Measurements from ENCODE around the gene PPP3R2. TPM values are rescaled to one million over a fixed set of nuclear protein-coding genes. Genes with fewer than 3 reads are reported as not detected.

The PPP3R2 gene
- total and polyA plus RNA-seq, 10 of the 15 experiments (the other 5 are each of a cell fraction or from before 2014, with no cell fraction given) = not detected

GRCh38 chr9:101561740-101562139 is 33.0 kb downstream of the PPP3R2 start:
- DNase-seq (ENCODE audit: low read depth, low spot score) (no peak), ATAC-seq (no peak), FAIRE-seq (no peak)
- in situ Hi-C loops (cut with MboI) (no loop called here), intact Hi-C loops (cut with micrococcal nuclease; ENCODE audit: unreplicated experiment) (no loop called here)
- Histone ChIP-seq H3K27me3 (replicated peaks in 1 of 2; ENCODE audit: control insufficient read depth in 2 of 2, insufficient read depth in 2 of 2, low read length in 1 of 2) (no peaks in the 10 kb centered on the region), H3K9me3 (replicated peaks; ENCODE audit: control insufficient read depth, insufficient read depth, low read length) (no peaks in the 10 kb centered on the region; the same call in 2 of the 3 replicates), H3K27ac (ENCODE audit: control insufficient read depth, insufficient read depth) (no peak overlapping the region), H3K4me3 (no peak overlapping the region), H2AFZ (ENCODE audit: control insufficient read depth, low read depth, low read length) (no peak overlapping the region), H3K4me2 (ENCODE audit: control insufficient read depth, insufficient read depth) (no peak overlapping the region), H3K79me2 (ENCODE audit: control insufficient read depth, insufficient read depth, low read length) (no peaks in the 10 kb centered on the region), H3K9ac (ENCODE audit: control insufficient read depth, insufficient read depth, low read length) (no peak overlapping the region), H4K20me1 (ENCODE audit: control insufficient read depth, insufficient read depth) (no peaks in the 10 kb centered on the region), H3K4me1 (ENCODE audit: control insufficient read depth, insufficient read depth, low read length) (no peaks in the 10 kb centered on the region), H3K36me3 (ENCODE audit: control insufficient read depth in 2 of 2, insufficient read depth in 2 of 2, low read length in 1 of 2) (peaks cover 3 to 15% of the 10 kb centered on the region in 2 experiments)
- RAD21 ChIA-PET (ENCODE audit: unreplicated experiment) = no interaction called here
- POLR2A ChIA-PET = no interaction called here
- CTCF ChIA-PET = interaction anchor here (1.5 kb wide), 1 partner anchor 103 kb away, joined by 7 read pairs; no protein-coding TSS in a partner anchor
- TF ChIP-seq PBX3 (IDR thresholded peaks at IDR 0.05; ENCODE audit: insufficient replicate concordance, low read depth, low read length) = no peak
- TF ChIP-seq ZZZ3 (IDR thresholded peaks at IDR 0.05; ENCODE audit: control insufficient read depth, insufficient read length, low read depth) = no peak
- TF ChIP-seq TCF3 (IDR thresholded peaks at IDR 0.05; ENCODE audit: borderline replicate concordance, insufficient read depth, low read depth, low read length) = no peak
- TF ChIP-seq SMC3 (IDR thresholded peaks at IDR 0.05; ENCODE audit: borderline replicate concordance, low read length) = no peak
- TF ChIP-seq PML (IDR thresholded peaks at IDR 0.05; ENCODE audit: low read length) = no peak
- no peak for TF ChIP-seq ZNF687 (IDR thresholded peaks at IDR 0.05)
- TF ChIP-seq KDM1A (IDR thresholded peaks at IDR 0.05; ENCODE audit: borderline replicate concordance) = no peak
- TF ChIP-seq MXI1 (IDR thresholded peaks at IDR 0.05; ENCODE audit: low read depth, low read length) = no peak
- TF ChIP-seq EZH2 (IDR thresholded peaks at IDR 0.05; ENCODE audit: borderline replicate concordance, control insufficient read depth, low read depth, low read length) = no peak
- TF ChIP-seq ATF3 (IDR thresholded peaks at IDR 0.05; ENCODE audit: borderline replicate concordance, extremely low read depth, low read depth, low read length) = no peak
- TF ChIP-seq YY1 (IDR thresholded peaks at IDR 0.05; ENCODE audit: low read depth, low read length) = no peak
- no peak for TF ChIP-seq RELA (IDR thresholded peaks at IDR 0.05; ENCODE audit: borderline replicate concordance, partially characterized antibody)
- TF ChIP-seq RELB (IDR thresholded peaks at IDR 0.05; ENCODE audit: low read depth) = no peak
- TF ChIP-seq FOXK2 (IDR thresholded peaks at IDR 0.05) = no peak
- SMC1A ChIA-PET (ENCODE audit: uncharacterized antibody, unreplicated experiment) = no interaction called here
- BruUV-seq (replicated peaks) = no TSS peak
- WGBS (ENCODE audit: insufficient coverage, insufficient replicate concordance, low lambda C conversion rate, missing lambda C conversion rate) = 94% methylated on average over 1 of the region's 1 CpG
